ENCODE results near the gene GART. TPM values are rescaled to one million over a fixed set of nuclear protein-coding genes. Genes with fewer than 3 reads are reported as not detected.
"Not testable (repeated sequence)": the region's sequence is repeated elsewhere in the genome, so short reads cannot be mapped to it uniquely, and the experiment has no call there.

The GART gene
- total and polyA plus RNA-seq, 7 experiments from 2014 or later = 37.3 to 98.8 (median 56.4) TPM

- H3K4me1 ChIP-seq (ENCODE audit: control insufficient read depth in 2 of 2, insufficient read depth in 2 of 2, low read length in 2 of 2) = no peaks in the 10 kb centered on the region
- no peak overlapping the region for H3K27ac ChIP-seq (ENCODE audit: low read depth, low read length)
- H3K4me3 ChIP-seq (ENCODE audit: low read length) = no peak overlapping the region
- no peaks in the 10 kb centered on the region for H3K9me3 ChIP-seq (ENCODE audit: control insufficient read depth in 2 of 3, low read length in 3 of 3)
- Mint-ChIP-seq H3K27ac (peak overlapping the region in 1 of 9 donors; percentile 79), H3K9me3 (no peaks in the 10 kb centered on the region), H3K27me3 (no peaks in the 10 kb centered on the region), H3K4me1 (peaks cover 0 to 16% (median 0%) of the 10 kb centered on the region in 7 donors), H3K36me3 (peaks cover 22 to 60% (median 46%) of the 10 kb centered on the region in 5 donors), H3K4me3 (peak overlapping the region in 1 of 10 donors; percentile 28)
- POLR2A ChIA-PET = no interaction called here
- DNase-seq (no peak), ATAC-seq (no peak)
- H3K27me3 ChIP-seq (ENCODE audit: control insufficient read depth in 2 of 2, insufficient read depth in 2 of 2, low read length in 2 of 2) = no peaks in the 10 kb centered on the region
- intact Hi-C loops (cut with micrococcal nuclease) = no loop called here
- CTCF ChIA-PET = no interaction called here
- peaks cover 8 to 81% (median 16%) of the 10 kb centered on the region in 3 experiments for H3K36me3 ChIP-seq (ENCODE audit: control insufficient read depth in 2 of 3, insufficient read depth in 3 of 3, low read length in 3 of 3)
Measured at GRCh38 chr21:33514229-33514628, 27.7 kb downstream of the GART start.

- Histone ChIP-seq H3K9me3 (ENCODE audit: control insufficient read depth in 2 of 3, low read length in 3 of 3) (no peaks in the 10 kb centered on the region), H3K4me1 (ENCODE audit: control insufficient read depth in 2 of 2, insufficient read depth in 2 of 2, low read length in 2 of 2) (no peaks in the 10 kb centered on the region), H3K27ac (ENCODE audit: low read depth, low read length) (no peak overlapping the region), H3K36me3 (ENCODE audit: control insufficient read depth in 2 of 3, insufficient read depth in 3 of 3, low read length in 3 of 3) (peaks cover 8 to 71% (median 16%) of the 10 kb centered on the region in 3 experiments), H3K4me3 (ENCODE audit: low read length) (no peak overlapping the region), H3K27me3 (ENCODE audit: control insufficient read depth in 2 of 2, insufficient read depth in 2 of 2, low read length in 2 of 2) (no peaks in the 10 kb centered on the region)
- intact Hi-C loops (cut with micrococcal nuclease) = no loop called here
- Mint-ChIP-seq H3K27me3 (no peaks in the 10 kb centered on the region), H3K4me3 (no peak overlapping the region), H3K36me3 (peaks cover 16 to 62% (median 46%) of the 10 kb centered on the region in 5 donors), H3K4me1 (peaks cover 0 to 13% (median 0%) of the 10 kb centered on the region in 7 donors), H3K9me3 (peaks cover 0 to 2% (median 0%) of the 10 kb centered on the region in 11 donors), H3K27ac (no peak overlapping the region)
- CTCF ChIA-PET = no interaction called here
- ATAC-seq = no peak
- DNase-seq = no peak
- POLR2A ChIA-PET = interaction anchor here (0.6 kb wide), 1 partner anchor 14 kb away, joined by 5 read pairs; no protein-coding TSS in a partner anchor
Measured at GRCh38 chr21:33512481-33512880, 29.4 kb downstream of the GART start.

GRCh38 chr21:33511639-33512038, 30.3 kb downstream of the GART start:
- Histone ChIP-seq H3K27me3 (ENCODE audit: control insufficient read depth in 2 of 2, insufficient read depth in 2 of 2, low read length in 2 of 2) (no peaks in the 10 kb centered on the region), H3K27ac (ENCODE audit: low read depth, low read length) (no peak overlapping the region), H3K4me3 (ENCODE audit: low read length) (no peak overlapping the region), H3K36me3 (ENCODE audit: control insufficient read depth in 2 of 3, insufficient read depth in 3 of 3, low read length in 3 of 3) (peaks cover 9 to 63% (median 13%) of the 10 kb centered on the region in 3 experiments), H3K9me3 (ENCODE audit: control insufficient read depth in 2 of 3, low read length in 3 of 3) (no peaks in the 10 kb centered on the region), H3K4me1 (ENCODE audit: control insufficient read depth in 2 of 2, insufficient read depth in 2 of 2, low read length in 2 of 2) (no peaks in the 10 kb centered on the region)
- Mint-ChIP-seq H3K4me3 (no peak overlapping the region), H3K27ac (no peak overlapping the region), H3K36me3 (peaks cover 19 to 61% (median 48%) of the 10 kb centered on the region in 5 donors), H3K27me3 (no peaks in the 10 kb centered on the region), H3K9me3 (peaks cover 0 to 6% (median 0%) of the 10 kb centered on the region in 11 donors), H3K4me1 (peaks cover 0 to 13% (median 0%) of the 10 kb centered on the region in 7 donors)
- no peak for ATAC-seq
- no peak for DNase-seq
- CTCF ChIA-PET = no interaction called here
- intact Hi-C loops (cut with micrococcal nuclease) = no loop called here
- POLR2A ChIA-PET = interaction anchor here (0.6 to 1.1 kb wide), 2 partner anchors 9 to 13 kb away, joined by 3 to 5 read pairs; no protein-coding TSS in a partner anchor

GRCh38 chr21:33510826-33511225, 31.1 kb downstream of the GART start:
- peaks cover 0 to 7% (median 0%) of the 10 kb centered on the region in 11 donors for H3K9me3 Mint-ChIP-seq
- ChIA-PET POLR2A (interaction anchor here (0.7 to 1.1 kb wide), 2 partner anchors 9 to 47 kb away, joined by 3 to 6 read pairs; no protein-coding TSS in a partner anchor), CTCF (no interaction called here)
- no peak overlapping the region for H3K4me3 ChIP-seq (ENCODE audit: low read length)
- no peaks in the 10 kb centered on the region for H3K27me3 ChIP-seq (ENCODE audit: control insufficient read depth in 2 of 2, insufficient read depth in 2 of 2, low read length in 2 of 2)
- H3K4me1 ChIP-seq (ENCODE audit: control insufficient read depth in 2 of 2, insufficient read depth in 2 of 2, low read length in 2 of 2) = no peaks in the 10 kb centered on the region
- ATAC-seq (no peak), DNase-seq (no peak)
- no peaks in the 10 kb centered on the region for H3K27me3 Mint-ChIP-seq
- peaks cover 5 to 58% (median 13%) of the 10 kb centered on the region in 3 experiments for H3K36me3 ChIP-seq (ENCODE audit: control insufficient read depth in 2 of 3, insufficient read depth in 3 of 3, low read length in 3 of 3)
- no peak overlapping the region for H3K4me3 Mint-ChIP-seq
- intact Hi-C loops (cut with micrococcal nuclease) = no loop called here
- H3K9me3 ChIP-seq (ENCODE audit: control insufficient read depth in 2 of 3, low read length in 3 of 3) = no peaks in the 10 kb centered on the region
- no peak overlapping the region for H3K27ac Mint-ChIP-seq
- peaks cover 0 to 13% (median 0%) of the 10 kb centered on the region in 7 donors for H3K4me1 Mint-ChIP-seq
- H3K27ac ChIP-seq (ENCODE audit: low read depth, low read length) = no peak overlapping the region
- peaks cover 19 to 59% (median 46%) of the 10 kb centered on the region in 5 donors for H3K36me3 Mint-ChIP-seq

GRCh38 chr21:33507003-33507402, 34.9 kb downstream of the GART start:
- POLR2A ChIA-PET; H3K27ac ChIP-seq (ENCODE audit: low read depth, low read length); intact Hi-C loops (cut with micrococcal nuclease); ATAC-seq; H3K4me3 Mint-ChIP-seq; H3K4me3 ChIP-seq (ENCODE audit: low read length); CTCF ChIA-PET; H3K27me3 Mint-ChIP-seq; H3K27ac Mint-ChIP-seq; DNase-seq; H3K9me3 ChIP-seq (ENCODE audit: control insufficient read depth in 2 of 3, low read length in 3 of 3); H3K9me3 Mint-ChIP-seq; H3K27me3 ChIP-seq (ENCODE audit: control insufficient read depth in 2 of 2, insufficient read depth in 2 of 2, low read length in 2 of 2); H3K4me1 ChIP-seq (ENCODE audit: control insufficient read depth in 2 of 2, insufficient read depth in 2 of 2, low read length in 2 of 2); H3K4me1 Mint-ChIP-seq: not testable (repeated sequence)
- H3K36me3 Mint-ChIP-seq = peaks cover 15 to 68% (median 52%) of the 10 kb centered on the region in 5 donors
- H3K36me3 ChIP-seq (ENCODE audit: control insufficient read depth in 2 of 3, insufficient read depth in 3 of 3, low read length in 3 of 3) = peaks cover 7 to 58% (median 13%) of the 10 kb centered on the region in 3 experiments

GRCh38 chr21:33505833-33506232, 36.1 kb downstream of the GART start:
- Mint-ChIP-seq H3K4me1 (no peaks in the 10 kb centered on the region), H3K27me3 (no peaks in the 10 kb centered on the region), H3K36me3 (peaks cover 14 to 58% (median 43%) of the 10 kb centered on the region in 5 donors), H3K27ac (peak overlapping the region in 1 of 9 donors; percentile 38), H3K9me3 (peaks cover 0 to 7% (median 0%) of the 10 kb centered on the region in 11 donors), H3K4me3 (no peak overlapping the region)
- ChIA-PET POLR2A (no interaction called here), CTCF (interaction anchor here (0.6 kb wide), 1 partner anchor 636 kb away, joined by 3 read pairs; no protein-coding TSS in a partner anchor)
- Histone ChIP-seq H3K36me3 (ENCODE audit: control insufficient read depth in 2 of 3, insufficient read depth in 3 of 3, low read length in 3 of 3) (peaks cover 7 to 47% (median 9%) of the 10 kb centered on the region in 3 experiments), H3K27me3 (ENCODE audit: control insufficient read depth in 2 of 2, insufficient read depth in 2 of 2, low read length in 2 of 2) (no peaks in the 10 kb centered on the region), H3K4me3 (ENCODE audit: low read length) (no peak overlapping the region), H3K27ac (ENCODE audit: low read depth, low read length) (no peak overlapping the region), H3K9me3 (ENCODE audit: control insufficient read depth in 2 of 3, low read length in 3 of 3) (no peaks in the 10 kb centered on the region), H3K4me1 (ENCODE audit: control insufficient read depth in 2 of 2, insufficient read depth in 2 of 2, low read length in 2 of 2) (no peaks in the 10 kb centered on the region)
- DNase-seq = no peak
- ATAC-seq = no peak
- intact Hi-C loops (cut with micrococcal nuclease) = no loop called here

GRCh38 chr21:33496345-33496744, 45.6 kb downstream of the GART start:
- ChIA-PET CTCF (no interaction called here), POLR2A (interaction anchor here (0.6 to 1.1 kb wide), 2 partner anchors 15 to 716 kb away, joined by 3 read pairs; no protein-coding TSS in a partner anchor)
- Mint-ChIP-seq H3K4me3 (no peak overlapping the region), H3K27ac (peak overlapping the region in 1 of 9 donors; percentile 43), H3K4me1 (peaks cover 4 to 7% (median 7%) of the 10 kb centered on the region in 7 donors), H3K27me3 (peaks cover 0 to 4% (median 0%) of the 10 kb centered on the region in 5 donors), H3K36me3 (peaks cover 0 to 2% (median 0%) of the 10 kb centered on the region in 5 donors), H3K9me3 (no peaks in the 10 kb centered on the region)
- no peak for DNase-seq
- intact Hi-C loops (cut with micrococcal nuclease) = no loop called here
- Histone ChIP-seq H3K27ac (ENCODE audit: low read depth, low read length) (no peak overlapping the region), H3K27me3 (ENCODE audit: control insufficient read depth in 2 of 2, insufficient read depth in 2 of 2, low read length in 2 of 2) (no peaks in the 10 kb centered on the region), H3K36me3 (ENCODE audit: control insufficient read depth in 2 of 3, insufficient read depth in 3 of 3, low read length in 3 of 3) (peaks cover 0 to 2% (median 0%) of the 10 kb centered on the region in 3 experiments), H3K9me3 (ENCODE audit: control insufficient read depth in 2 of 3, low read length in 3 of 3) (no peaks in the 10 kb centered on the region), H3K4me3 (ENCODE audit: low read length) (no peak overlapping the region), H3K4me1 (ENCODE audit: control insufficient read depth in 2 of 2, insufficient read depth in 2 of 2, low read length in 2 of 2) (no peaks in the 10 kb centered on the region)
- no peak for ATAC-seq

Measured in naive thymus-derived CD4-positive, alpha-beta T cell (primary cell).